Myocyte (in vitro differentiated cells): Measurements from ENCODE around the gene SLC34A1. TPM values are rescaled to one million over a fixed set of nuclear protein-coding genes. Genes with fewer than 3 reads are reported as not detected.
"Not testable (repeated sequence)": the region's sequence is repeated elsewhere in the genome, so short reads cannot be mapped to it uniquely, and the experiment has no call there.

Experiments
- DNase-seq: peaks from one replicate; pipeline ENCODE4 v3.0.0-alpha.2; 2012; ENCODE audit warnings: low read depth
- total RNA-seq: library from RNA; depleted of rRNA; stranded (reverse); fragments of >200 nt; gene quantifications from 2 replicates; pipeline ENCODE4 v1.2.3, GENCODE V29; 2014

Gene SLC34A1
- total RNA-seq, 1 donor from 2014 or later, result not detected

GRCh38 chr5:177355162-177355867, 28.9 kb upstream of the SLC34A1 start:
- no peak for DNase-seq

- DNase-seq, result no peak
Measured at GRCh38 chr5:177355868-177356168, 28.4 kb upstream of the SLC34A1 start.

- no peak for DNase-seq
Measured at GRCh38 chr5:177356746-177357145, 27.5 kb upstream of the SLC34A1 start.

GRCh38 chr5:177357146-177357458, 27.1 kb upstream of the SLC34A1 start:
- no peak for DNase-seq

- DNase-seq, result peak; percentile 60
Measured at GRCh38 chr5:177357459-177358351, 26.5 kb upstream of the SLC34A1 start, which contains the start of gene RGS14. Gene RGS14, plus strand, starts transcription at chr5:177357924. Its CDS starts 101 bp downstream, at chr5:177358025.

- no peak for DNase-seq
Measured at GRCh38 chr5:177358370-177358819, 25.8 kb upstream of the SLC34A1 start.

- DNase-seq, result no peak
Measured at GRCh38 chr5:177359451-177359851, 24.8 kb upstream of the SLC34A1 start.

- DNase-seq, result no peak
Measured at GRCh38 chr5:177359860-177360259, 24.4 kb upstream of the SLC34A1 start.

- not testable (repeated sequence) for DNase-seq
Measured at GRCh38 chr5:177360740-177361139, 23.5 kb upstream of the SLC34A1 start.

- DNase-seq, result no peak
Measured at GRCh38 chr5:177361418-177362291, 22.6 kb upstream of the SLC34A1 start.

- no peak for DNase-seq
Measured at GRCh38 chr5:177362292-177362609, 22.0 kb upstream of the SLC34A1 start.

GRCh38 chr5:177362610-177363507, 21.4 kb upstream of the SLC34A1 start:
- peak; percentile 14 for DNase-seq

- DNase-seq, result no peak
Measured at GRCh38 chr5:177363565-177363964, 20.7 kb upstream of the SLC34A1 start.

- DNase-seq, result no peak
Measured at GRCh38 chr5:177364159-177364962, 19.9 kb upstream of the SLC34A1 start.

GRCh38 chr5:177365845-177366527, 18.2 kb upstream of the SLC34A1 start:
- DNase-seq, result no peak

- DNase-seq, result peak; percentile 44
Measured at GRCh38 chr5:177366528-177367322, 17.5 kb upstream of the SLC34A1 start.

- no peak for DNase-seq
Measured at GRCh38 chr5:177367323-177367848, 16.8 kb upstream of the SLC34A1 start.
